HepG2 (cell line): Measurements from ENCODE around the gene NPB. TPM values are rescaled to one million over a fixed set of nuclear protein-coding genes. Genes with fewer than 3 reads are reported as not detected.

ENCODE experiments used
- ETS1 ChIP-seq: sonication (generic); formaldehyde crosslinking; IDR thresholded peaks from 2 replicates; pipeline ENCODE4 v1.4.0; 2020; ENCODE audit warnings: missing genetic modification reagents
- GTF2F1 ChIP-seq: fragments of 150-350 bp; IDR thresholded peaks from 2 replicates; pipeline ENCODE4 v1.6.1; 2014; ENCODE audit warnings: low read length
- HNRNPL ChIP-seq: fragments of 200-400 bp; formaldehyde crosslinking; IDR thresholded peaks from 2 replicates; pipeline ENCODE4 v1.6.1; 2017; ENCODE audit warnings: mild to moderate bottlenecking, low read depth, low read length
- HOXA9 ChIP-seq: sonication (generic); formaldehyde crosslinking; IDR thresholded peaks from 2 replicates; pipeline ENCODE4 v1.8.1; 2022; ENCODE audit warnings: missing genetic modification reagents, mild to moderate bottlenecking, moderate library complexity, borderline replicate concordance
- KAT8 ChIP-seq: IDR thresholded peaks from 2 replicates; pipeline ENCODE4 v1.6.1; 2016; ENCODE audit warnings: missing genetic modification reagents, missing compliant biosample characterization
- MAFF ChIP-seq: IDR thresholded peaks from 2 replicates; pipeline ENCODE4 v1.6.1; 2011; ENCODE audit warnings: low read depth, low read length, improper control_type of control experiment
- MYNN ChIP-seq: sonication (generic); formaldehyde crosslinking; IDR thresholded peaks from 2 replicates; pipeline ENCODE4 v1.4.0; 2020; ENCODE audit warnings: mild to moderate bottlenecking, low read depth, missing genetic modification reagents
- NR2F1 ChIP-seq, 2 experiments: fragments of 450-650 bp in 1 of 2; formaldehyde crosslinking in 1 of 2; IDR thresholded peaks; 2 replicates each; pipeline versions ENCODE4 v1.5.0 to v1.6.1; 2016 to 2020; ENCODE audit warnings: mild to moderate bottlenecking in 1 of 2, missing compliant biosample characterization in 1 of 2, missing genetic modification reagents in 1 of 2, moderate library complexity in 1 of 2
- RARG ChIP-seq: sonication (generic); formaldehyde crosslinking; IDR thresholded peaks from 2 replicates; pipeline ENCODE4 v1.4.0; 2020; ENCODE audit warnings: low read depth, mild to moderate bottlenecking, missing genetic modification reagents
- SMARCC2 ChIP-seq: fragments of 450-650 bp; IDR thresholded peaks from 2 replicates; pipeline ENCODE4 v1.6.1; 2017; ENCODE audit warnings: antibody characterized with exemption, mild to moderate bottlenecking
- ZFP36L1 ChIP-seq: sonication (generic); formaldehyde crosslinking; IDR thresholded peaks from 2 replicates; pipeline ENCODE4 v1.8.0; 2022; ENCODE audit warnings: mild to moderate bottlenecking, missing genetic modification reagents, moderate library complexity
- ZMYM3 ChIP-seq: sonication (generic); formaldehyde crosslinking; IDR thresholded peaks from 2 replicates; pipeline ENCODE4 v1.5.1; 2020; ENCODE audit warnings: mild to moderate bottlenecking, missing genetic modification reagents
- ZNF10 ChIP-seq: sonication (generic); formaldehyde crosslinking; IDR thresholded peaks from 2 replicates; pipeline ENCODE4 v1.4.0; 2020; ENCODE audit warnings: mild to moderate bottlenecking, low read depth, missing genetic modification reagents, borderline replicate concordance
- ZNF33A ChIP-seq: sonication (generic); formaldehyde crosslinking; IDR thresholded peaks from 2 replicates; pipeline ENCODE4 v1.5.1; 2020; ENCODE audit warnings: missing genetic modification reagents, mild to moderate bottlenecking, moderate library complexity, borderline replicate concordance
- ZNF414 ChIP-seq: sonication (generic); formaldehyde crosslinking; IDR thresholded peaks from 2 replicates; pipeline ENCODE4 v1.5.0; 2020; ENCODE audit warnings: missing genetic modification reagents
- ZNF468 ChIP-seq: sonication (generic); formaldehyde crosslinking; IDR thresholded peaks from 2 replicates; pipeline ENCODE4 v1.8.0; 2022; ENCODE audit warnings: mild to moderate bottlenecking, moderate library complexity, missing genetic modification reagents
- polyA plus RNA-seq, 8 experiments: library from polyadenylated mRNA; depleted of rRNA in 3 of 8; stranded (reverse) in 7 of 8; unstranded in 1 of 8; fragments of >200 nt; fragmentation: Illumina TruSeq in 4 of 8; extraction: Trizol in 4 of 8; gene quantifications; 2 replicates each; pipeline versions ENCODE4 v1.2.1 to v1.2.3, GENCODE V29; 2011 to 2016; ENCODE audit warnings: low read depth in 4 of 8, missing spikeins in 1 of 8, mixed read lengths in 1 of 8; ENCODE audit not compliant: insufficient read depth in 1 of 8
- total RNA-seq, 5 experiments: library from RNA; depleted of rRNA; stranded (reverse); fragments of >200 nt; fragmentation: Illumina TruSeq; extraction: Trizol; gene quantifications; 2 replicates each; pipeline ENCODE4 v1.2.3, GENCODE V29; 2016; ENCODE audit warnings: low read depth in 1 of 5
- TF ChIP-seq, protein P1 (sequence below): sonication (generic); formaldehyde crosslinking; IDR thresholded peaks from 2 replicates; pipeline ENCODE4 v1.4.0; 2020; ENCODE audit warnings: missing genetic modification reagents
- TF ChIP-seq, protein P2 (sequence below): IDR thresholded peaks from 2 replicates; pipeline ENCODE4 v1.6.1; 2016; ENCODE audit warnings: low read depth, control low read depth
- TF ChIP-seq, protein P3 (sequence below): sonication (generic); formaldehyde crosslinking; IDR thresholded peaks from 2 replicates; pipeline ENCODE4 v1.8.0; 2022; ENCODE audit warnings: missing genetic modification reagents, mild to moderate bottlenecking, inconsistent platforms, borderline replicate concordance
- TF ChIP-seq, protein P4 (sequence below): sonication (generic); formaldehyde crosslinking; IDR thresholded peaks from 2 replicates; pipeline ENCODE4 v1.8.0; 2022; ENCODE audit warnings: mild to moderate bottlenecking, missing genetic modification reagents, moderate library complexity

Gene NPB
- total and polyA plus RNA-seq, 2 of the 13 experiments (the other 11 are each of a cell fraction or from before 2014, with no cell fraction given), result 0.11 to 0.93 TPM

GRCh38 chr17:81917565-81918332 is 15.7 kb downstream of the NPB start, which contains the start of gene SIRT7 (continued):
- TF ChIP-seq, protein P1, sequence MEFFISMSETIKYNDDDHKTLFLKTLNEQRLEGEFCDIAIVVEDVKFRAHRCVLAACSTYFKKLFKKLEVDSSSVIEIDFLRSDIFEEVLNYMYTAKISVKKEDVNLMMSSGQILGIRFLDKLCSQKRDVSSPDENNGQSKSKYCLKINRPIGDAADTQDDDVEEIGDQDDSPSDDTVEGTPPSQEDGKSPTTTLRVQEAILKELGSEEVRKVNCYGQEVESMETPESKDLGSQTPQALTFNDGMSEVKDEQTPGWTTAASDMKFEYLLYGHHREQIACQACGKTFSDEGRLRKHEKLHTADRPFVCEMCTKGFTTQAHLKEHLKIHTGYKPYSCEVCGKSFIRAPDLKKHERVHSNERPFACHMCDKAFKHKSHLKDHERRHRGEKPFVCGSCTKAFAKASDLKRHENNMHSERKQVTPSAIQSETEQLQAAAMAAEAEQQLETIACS, result no peak
- no peak for TF ChIP-seq ZNF33A (CRISPR knock-in tag)
- TF ChIP-seq RARG, result no peak
- TF ChIP-seq HOXA9 (CRISPR knock-in tag), result peak; percentile 66; the same call in 1 of the 2 replicates
- TF ChIP-seq, protein P2, sequence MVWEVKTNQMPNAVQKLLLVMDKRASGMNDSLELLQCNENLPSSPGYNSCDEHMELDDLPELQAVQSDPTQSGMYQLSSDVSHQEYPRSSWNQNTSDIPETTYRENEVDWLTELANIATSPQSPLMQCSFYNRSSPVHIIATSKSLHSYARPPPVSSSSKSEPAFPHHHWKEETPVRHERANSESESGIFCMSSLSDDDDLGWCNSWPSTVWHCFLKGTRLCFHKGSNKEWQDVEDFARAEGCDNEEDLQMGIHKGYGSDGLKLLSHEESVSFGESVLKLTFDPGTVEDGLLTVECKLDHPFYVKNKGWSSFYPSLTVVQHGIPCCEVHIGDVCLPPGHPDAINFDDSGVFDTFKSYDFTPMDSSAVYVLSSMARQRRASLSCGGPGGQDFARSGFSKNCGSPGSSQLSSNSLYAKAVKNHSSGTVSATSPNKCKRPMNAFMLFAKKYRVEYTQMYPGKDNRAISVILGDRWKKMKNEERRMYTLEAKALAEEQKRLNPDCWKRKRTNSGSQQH (CRISPR knock-in tag), result no peak
- no peak for TF ChIP-seq ZFP36L1
- TF ChIP-seq ZNF414 (CRISPR knock-in tag), result no peak
- no peak for TF ChIP-seq ZNF10 (CRISPR knock-in tag)
- TF ChIP-seq, protein P3, sequence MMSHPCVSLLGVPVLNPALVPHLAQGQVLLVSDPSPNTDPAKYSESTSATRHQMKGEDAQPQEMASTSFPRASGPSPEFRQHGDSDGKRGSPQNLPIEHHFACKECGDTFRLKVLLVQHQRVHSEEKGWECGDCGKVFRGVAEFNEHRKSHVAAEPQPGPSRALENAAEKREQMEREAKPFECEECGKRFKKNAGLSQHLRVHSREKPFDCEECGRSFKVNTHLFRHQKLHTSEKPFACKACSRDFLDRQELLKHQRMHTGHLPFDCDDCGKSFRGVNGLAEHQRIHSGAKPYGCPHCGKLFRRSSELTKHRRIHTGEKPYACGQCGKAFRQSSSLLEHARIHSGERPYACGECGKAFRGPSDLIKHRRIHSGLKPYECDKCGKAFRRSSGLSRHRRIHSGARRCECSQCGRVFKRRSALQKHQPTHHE (CRISPR knock-in tag), result no peak
- no peak for TF ChIP-seq MAFF
- TF ChIP-seq ETS1, result no peak
- no peak for TF ChIP-seq ZMYM3 (CRISPR knock-in tag)
- TF ChIP-seq, protein P4, sequence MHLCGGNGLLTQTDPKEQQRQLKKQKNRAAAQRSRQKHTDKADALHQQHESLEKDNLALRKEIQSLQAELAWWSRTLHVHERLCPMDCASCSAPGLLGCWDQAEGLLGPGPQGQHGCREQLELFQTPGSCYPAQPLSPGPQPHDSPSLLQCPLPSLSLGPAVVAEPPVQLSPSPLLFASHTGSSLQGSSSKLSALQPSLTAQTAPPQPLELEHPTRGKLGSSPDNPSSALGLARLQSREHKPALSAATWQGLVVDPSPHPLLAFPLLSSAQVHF, result 0 out of 2 replicates have a peak, but pooled peaks have one; percentile 32
- TF ChIP-seq MYNN, result no peak
- TF ChIP-seq GTF2F1, result no peak
- no peak for TF ChIP-seq NR2F1 (CRISPR knock-in tag; IDR thresholded peaks at IDR 0.05)
- no peak for TF ChIP-seq SMARCC2
- peak; percentile 74; the same call in 1 of the 2 replicates for TF ChIP-seq KAT8
- no peak for TF ChIP-seq HNRNPL
- no peak for TF ChIP-seq ZNF468 (CRISPR knock-in tag)
